Measurements from ENCODE around the gene PSIP1.
"Not testable (repeated sequence)": the region's sequence is repeated elsewhere in the genome, so short reads cannot be mapped to it uniquely, and the experiment has no call there.

The PSIP1 gene

GRCh38 chr9:15430920-15431844 lies 79.6 kb downstream of the PSIP1 start:
- DNase-seq = no peak

DNA sequence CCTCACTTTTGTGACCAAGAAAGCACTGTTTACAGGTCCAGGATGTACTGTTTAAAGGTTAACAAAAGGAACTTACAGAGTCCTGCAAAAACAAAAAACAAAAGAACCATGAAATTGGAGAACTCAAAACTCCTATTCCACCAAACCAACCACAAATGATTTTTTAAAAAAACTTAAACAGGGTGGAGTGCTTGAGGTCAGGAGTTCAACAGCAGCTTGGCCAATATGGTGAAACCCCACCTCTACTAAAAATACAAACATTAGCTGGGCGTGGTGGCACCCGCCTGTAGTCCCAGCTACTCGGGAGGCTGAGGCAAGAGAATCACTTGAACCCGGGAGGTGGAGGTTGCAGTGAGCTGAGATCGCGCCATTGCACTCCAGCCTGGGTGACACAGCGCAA lies 83.1 kb downstream of the PSIP1 start:
- not testable (repeated sequence) for DNase-seq

GRCh38 chr9:15426019-15426418 lies 84.8 kb downstream of the PSIP1 start:
- DNase-seq = no peak

GRCh38 chr9:15423231-15423985 lies 87.4 kb downstream of the PSIP1 start:
- peak; percentile 17 for DNase-seq

- peak; percentile 92 for DNase-seq
Measured at GRCh38 chr9:15422372-15423230, 88.2 kb downstream of the PSIP1 start, which contains the start of gene SNAPC3. SNAPC3 (plus strand) TSS chr9:15422876; CDS start chr9:15422880, 4 bp downstream.

GRCh38 chr9:15421990-15422371 lies 88.8 kb downstream of the PSIP1 start:
- DNase-seq = no peak

GRCh38 chr9:15421532-15421931 lies 89.2 kb downstream of the PSIP1 start:
- DNase-seq = no peak

GRCh38 chr9:15420796-15421195 lies 90.0 kb downstream of the PSIP1 start:
- no peak for DNase-seq

DNA sequence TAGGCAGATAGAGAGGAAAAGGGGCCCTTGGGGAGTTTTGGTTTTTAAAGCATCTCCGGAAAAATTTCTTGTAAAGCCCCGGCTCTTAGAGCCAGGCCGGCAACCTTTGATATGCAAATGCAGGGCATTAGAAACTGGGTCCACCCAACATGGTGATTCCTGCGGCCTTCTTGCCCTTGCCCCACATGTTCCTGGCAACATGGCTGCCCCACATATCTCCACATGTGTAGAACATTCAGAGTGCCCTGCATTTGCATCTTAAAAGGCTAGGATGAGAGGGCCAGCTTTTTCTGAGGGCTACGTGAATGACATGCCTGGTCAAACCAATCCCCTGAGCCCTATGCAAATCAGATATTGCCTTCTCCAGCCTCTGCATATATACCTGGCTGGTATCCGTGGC lies 93.1 kb downstream of the PSIP1 start:
- DNase-seq = no peak

DNA sequence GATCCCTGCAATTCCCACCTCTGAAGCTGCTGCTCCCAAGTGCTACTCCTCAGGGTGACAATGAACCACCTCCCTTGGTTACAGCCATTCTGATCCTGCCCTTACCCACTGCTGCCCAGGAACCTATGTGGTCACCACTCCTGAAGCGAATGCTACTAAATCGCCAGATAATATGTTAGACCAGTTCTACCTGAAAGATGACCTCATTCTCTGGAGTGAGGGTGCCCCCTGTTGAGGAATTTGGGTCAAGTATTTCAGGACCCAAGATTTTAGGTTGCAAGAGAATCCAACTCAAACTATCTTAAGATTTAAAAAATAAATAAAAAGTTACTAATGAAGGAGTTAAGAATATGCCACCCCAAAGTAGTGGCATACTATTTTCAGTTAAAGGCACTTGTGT lies 93.9 kb downstream of the PSIP1 start:
- peak; percentile 58 for DNase-seq

Data from stimulated activated CD4-positive, alpha-beta T cell treated with anti-CD3 and anti-CD28 coated beads, Interleukin-4, amount 100 ng/mL, for 24 hours (primary cell).